ENCODE measurements around the gene RFX1. TPM values are rescaled to one million over a fixed set of nuclear protein-coding genes. Genes with fewer than 3 reads are reported as not detected.
A peak's percentile ranks its signal among the peaks of the same experiment; 100 is the strongest.
"Not testable (repeated sequence)": the region's sequence is repeated elsewhere in the genome, so short reads cannot be mapped to it uniquely, and the experiment has no call there.

The RFX1 gene
- total RNA-seq, 2 experiments from 2014 or later, result 14.6 to 16.3 TPM

GRCh38 chr19:14048443-14049153 is 42.5 kb upstream of the RFX1 start:
- Mint-ChIP-seq H3K9me3 (no peaks in the 10 kb centered on the region), H3K4me1 (ENCODE audit: low read depth) (peaks cover 10% of the 10 kb centered on the region), H3K27ac (peak overlapping the region; percentile 67), H3K36me3 (ENCODE audit: low read depth) (peaks cover 84% of the 10 kb centered on the region), H3K4me3 (no peak overlapping the region), H3K27me3 (no peaks in the 10 kb centered on the region)
- intact Hi-C loops (cut with DNase I, micrococcal nuclease), result loop anchor here (1.0 to 2.0 kb wide), 3 partner anchors 24 to 168 kb away; partner anchors contain the start of gene MISP3 (in 1 of the 2)
- DNase-seq (peak; percentile 53 to 84 (median 73)), ATAC-seq (ENCODE audit: poor library complexity) (peak; percentile 94)
- ChIA-PET CTCF (interaction anchor here (0.6 to 3.3 kb wide), 21 partner anchors 9 to 322 kb away, joined by 3 to 17 read pairs (median 5); partner anchors contain the start of genes ASF1B, DCAF15, IL27RA and MISP3), POLR2A (interaction anchor here (0.6 to 1.1 kb wide), 4 partner anchors 17 to 168 kb away, joined by 3 to 5 read pairs (median 4); partner anchors contain the start of genes DCAF15 and IL27RA)
- TF ChIP-seq CTCF (IDR thresholded peaks at IDR 0.05), result peak; percentile 97
- H3K36me3 ChIP-seq (ENCODE audit: insufficient read depth, low read length), result peaks cover 75% of the 10 kb centered on the region
- no peaks in the 10 kb centered on the region for H3K27me3 ChIP-seq (ENCODE audit: control insufficient read depth in 1 of 2, insufficient read depth in 2 of 2, low read length in 2 of 2)
- peaks cover 0 to 13% of the 10 kb centered on the region in 2 experiments for H3K9me3 ChIP-seq (ENCODE audit: control insufficient read depth in 1 of 2, insufficient read depth in 1 of 2, low read length in 2 of 2)
- peaks cover 8% of the 10 kb centered on the region for H3K4me1 ChIP-seq (ENCODE audit: insufficient read depth, low read length)
- H3K4me3 ChIP-seq (ENCODE audit: low read length), result no peak overlapping the region
- H3K27ac ChIP-seq (ENCODE audit: low read depth in 1 of 2, low read length in 2 of 2), result no peak overlapping the region

GRCh38 chr19:14047866-14048265 is 41.7 kb upstream of the RFX1 start:
- not testable (repeated sequence) for H3K9me3 ChIP-seq (ENCODE audit: control insufficient read depth in 1 of 2, insufficient read depth in 1 of 2, low read length in 2 of 2); H3K27me3 ChIP-seq (ENCODE audit: control insufficient read depth in 1 of 2, insufficient read depth in 2 of 2, low read length in 2 of 2); H3K4me3 ChIP-seq (ENCODE audit: low read length); H3K4me1 ChIP-seq (ENCODE audit: insufficient read depth, low read length); DNase-seq; H3K9me3 Mint-ChIP-seq; H3K27ac ChIP-seq (ENCODE audit: low read depth in 1 of 2, low read length in 2 of 2); ATAC-seq (ENCODE audit: poor library complexity); H3K4me3 Mint-ChIP-seq; H3K27me3 Mint-ChIP-seq; H3K27ac Mint-ChIP-seq
- H3K36me3 Mint-ChIP-seq (ENCODE audit: low read depth), result peaks cover 86% of the 10 kb centered on the region
- ChIA-PET POLR2A (interaction anchor here (1.0 to 1.1 kb wide), 2 partner anchors 16 to 167 kb away, joined by 3 to 5 read pairs; partner anchors contain the start of gene IL27RA), CTCF (interaction anchor here (0.6 to 3.3 kb wide), 20 partner anchors 9 to 212 kb away, joined by 3 to 17 read pairs (median 5); partner anchors contain the start of genes ASF1B, DCAF15, IL27RA and MISP3)
- peaks cover 14% of the 10 kb centered on the region for H3K4me1 Mint-ChIP-seq (ENCODE audit: low read depth)
- intact Hi-C loops (cut with DNase I, micrococcal nuclease), result loop anchor here (1.0 to 2.0 kb wide), 3 partner anchors 24 to 168 kb away; partner anchors contain the start of gene MISP3 (in 1 of the 2)
- H3K36me3 ChIP-seq (ENCODE audit: insufficient read depth, low read length), result peaks cover 77% of the 10 kb centered on the region

- intact Hi-C loops (cut with DNase I, micrococcal nuclease), result loop anchor here in 1 of 2 experiments (5.0 kb wide), 1 partner anchor 36 kb away; the partner anchor contains the start of gene RFX1
- Mint-ChIP-seq H3K4me1 (ENCODE audit: low read depth) (peaks cover 12% of the 10 kb centered on the region), H3K36me3 (ENCODE audit: low read depth) (peaks cover 80% of the 10 kb centered on the region), H3K27ac (peak overlapping the region; percentile 85)
- CTCF ChIA-PET, result interaction anchor here (1.3 to 1.8 kb wide), 5 partner anchors 11 to 140 kb away, joined by 3 to 6 read pairs (median 4); partner anchors contain the start of genes ASF1B and IL27RA
- peak; percentile 62 for TF ChIP-seq CTCF (IDR thresholded peaks at IDR 0.05)
- H3K4me3 Mint-ChIP-seq; H3K9me3 ChIP-seq (ENCODE audit: control insufficient read depth in 1 of 2, insufficient read depth in 1 of 2, low read length in 2 of 2); H3K4me3 ChIP-seq (ENCODE audit: low read length); H3K27me3 Mint-ChIP-seq; H3K27me3 ChIP-seq (ENCODE audit: control insufficient read depth in 1 of 2, insufficient read depth in 2 of 2, low read length in 2 of 2); H3K9me3 Mint-ChIP-seq: not testable (repeated sequence)
- DNase-seq (peak in 11 of 14 experiments; percentile 18 to 80 (median 29)), ATAC-seq (ENCODE audit: poor library complexity) (peak; percentile 76)
- peaks cover 77% of the 10 kb centered on the region for H3K36me3 ChIP-seq (ENCODE audit: insufficient read depth, low read length)
- H3K4me1 ChIP-seq (ENCODE audit: insufficient read depth, low read length), result peaks cover 19% of the 10 kb centered on the region
- peak overlapping the region; percentile 40 to 68 for H3K27ac ChIP-seq (ENCODE audit: low read depth in 1 of 2, low read length in 2 of 2)
- POLR2A ChIA-PET, result interaction anchor here (0.7 to 1.9 kb wide), 2 partner anchors 11 to 305 kb away, joined by 3 to 8 read pairs; partner anchors contain the start of gene IL27RA
Measured at GRCh38 chr19:14042659-14043608, 36.8 kb upstream of the RFX1 start.

All from CD4-positive, alpha-beta T cell (primary cell).